Measurements from ENCODE around the gene ARPC5. TPM values are rescaled to one million over a fixed set of nuclear protein-coding genes. Genes with fewer than 3 reads are reported as not detected.

Gene ARPC5
- total and polyA plus RNA-seq, 10 of the 15 experiments (the other 5 are each of a cell fraction or from before 2014, with no cell fraction given), result 238 to 784 (median 309) TPM

DNA sequence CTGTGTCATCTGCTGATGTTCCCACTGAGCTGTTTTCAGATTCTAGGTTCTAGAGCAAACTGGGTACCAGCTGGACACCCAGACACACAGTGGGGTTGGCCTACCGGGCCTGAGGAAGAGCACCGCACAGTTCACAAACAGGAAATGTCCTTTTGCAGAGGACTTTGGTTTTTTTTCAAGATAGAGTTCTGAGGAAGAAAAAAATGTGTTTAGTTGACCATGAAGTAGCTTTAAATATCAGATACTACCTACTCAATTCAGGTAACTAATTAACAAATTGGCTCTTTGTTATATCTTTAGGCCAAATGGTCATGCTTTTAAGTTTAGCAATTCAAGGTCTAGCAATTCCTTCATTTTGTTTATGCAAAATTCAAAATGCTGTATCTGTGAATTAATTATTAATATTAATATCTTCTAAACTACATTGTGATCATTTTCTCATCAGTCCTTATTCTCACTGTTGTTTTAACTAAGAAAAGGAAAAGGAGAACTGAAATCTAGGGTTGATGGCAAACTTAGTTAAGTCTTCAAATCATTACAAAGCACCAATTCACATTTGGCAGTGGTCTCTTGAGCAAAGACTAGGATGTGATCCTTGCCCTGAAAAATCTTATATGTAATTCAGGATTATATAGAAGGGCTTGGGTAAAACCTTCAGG is 28.1 kb downstream of the ARPC5 start (continued):
- TF ChIP-seq ZBTB4 (CRISPR knock-in tag; IDR thresholded peaks at IDR 0.05) (no peak), DPF2 (IDR thresholded peaks at IDR 0.05) (peak; percentile 33), IKZF1 (conservative IDR thresholded peaks at IDR 0.05) (peak; percentile 63; the same call in 1 of the 2 replicates)

DNA sequence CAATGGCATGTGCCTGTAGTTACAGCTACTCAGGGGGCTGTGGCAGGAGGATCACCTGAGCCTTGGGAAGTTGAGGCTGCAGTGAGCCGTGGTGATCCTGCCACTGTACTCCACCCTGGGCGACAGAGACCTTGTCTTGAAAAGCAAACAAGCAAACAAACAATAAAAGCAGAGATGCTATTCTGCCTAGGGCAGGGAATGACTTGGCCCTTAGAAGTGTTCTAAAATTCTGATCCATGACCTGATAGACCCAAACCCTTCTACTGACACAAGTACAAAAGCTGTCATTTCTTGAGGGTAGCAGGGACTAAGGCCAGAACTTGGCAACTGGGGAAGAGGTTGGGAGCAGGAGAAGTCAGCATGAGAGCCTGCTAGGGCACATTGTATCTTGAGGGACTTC is 29.7 kb downstream of the ARPC5 start:
- SMC1A ChIA-PET (ENCODE audit: uncharacterized antibody, unreplicated experiment), result interaction anchor here (0.6 to 12.6 kb wide), 16 partner anchors 8 to 310 kb away, joined by 3 to 363 read pairs (median 4); partner anchors contain the start of gene NCF2
- no peak for FAIRE-seq
- H3K9me3 ChIP-seq (replicated peaks; ENCODE audit: control insufficient read depth, insufficient read depth, low read length), result no peaks in the 10 kb centered on the region

More for the DNA sequence above, 29.7 kb downstream of the ARPC5 start:
- CTCF ChIA-PET, result interaction anchor here (0.8 to 9.8 kb wide), 9 partner anchors 9 to 310 kb away, joined by 3 to 152 read pairs (median 8); partner anchors contain the start of gene NCF2
- Histone ChIP-seq H3K79me2 (ENCODE audit: control insufficient read depth, insufficient read depth, low read length) (no peaks in the 10 kb centered on the region), H3K9ac (ENCODE audit: control insufficient read depth, insufficient read depth, low read length) (no peak overlapping the region), H3K27me3 (replicated peaks in 1 of 2; ENCODE audit: control insufficient read depth in 2 of 2, insufficient read depth in 2 of 2, low read length in 1 of 2) (no peaks in the 10 kb centered on the region), H3K4me1 (ENCODE audit: control insufficient read depth, insufficient read depth, low read length) (peaks cover 61% of the 10 kb centered on the region), H4K20me1 (ENCODE audit: control insufficient read depth, insufficient read depth) (no peaks in the 10 kb centered on the region), H3K4me3 (no peak overlapping the region), H3K4me2 (ENCODE audit: control insufficient read depth, insufficient read depth) (no peak overlapping the region), H3K36me3 (ENCODE audit: control insufficient read depth in 2 of 2, insufficient read depth in 2 of 2, low read length in 1 of 2) (no peaks in the 10 kb centered on the region), H2AFZ (ENCODE audit: control insufficient read depth, low read depth, low read length) (no peak overlapping the region), H3K27ac (ENCODE audit: control insufficient read depth, insufficient read depth) (peak overlapping the region; percentile 64)
- RAD21 ChIA-PET (ENCODE audit: unreplicated experiment), result interaction anchor here (1.5 to 8.5 kb wide), 11 partner anchors 12 to 535 kb away, joined by 4 to 188 read pairs (median 9); partner anchors contain the start of gene NCF2
- in situ Hi-C loops (cut with MboI), result no loop called here
- POLR2A ChIA-PET, result interaction anchor here (0.6 to 9.4 kb wide), 6 partner anchors 14 to 142 kb away, joined by 3 to 199 read pairs (median 7); partner anchors contain the start of genes ARPC5 and NCF2
- BruUV-seq (replicated peaks), result no TSS peak
- intact Hi-C loops (cut with micrococcal nuclease; ENCODE audit: unreplicated experiment), result loop anchor here (5.0 kb wide), 1 partner anchor 134 kb away; the partner anchor contains the start of gene SMG7
- WGBS (ENCODE audit: insufficient coverage, insufficient replicate concordance, low lambda C conversion rate, missing lambda C conversion rate), result 80% methylated on average over 2 of the region's 2 CpGs
- DNase-seq (ENCODE audit: low read depth, low spot score) (no peak), ATAC-seq (no peak)
- TF ChIP-seq IRF4 (IDR thresholded peaks at IDR 0.05; ENCODE audit: low read depth, low read length), result no peak
- TF ChIP-seq CBFB (IDR thresholded peaks at IDR 0.05; ENCODE audit: low read depth), result no peak
- TF ChIP-seq WRNIP1 (IDR thresholded peaks at IDR 0.05; ENCODE audit: borderline replicate concordance, low read depth, low read length), result no peak
- TF ChIP-seq SUPT20H (IDR thresholded peaks at IDR 0.05; ENCODE audit: borderline replicate concordance, control insufficient read depth, low read depth, low read length), result no peak
- TF ChIP-seq, protein P1, sequence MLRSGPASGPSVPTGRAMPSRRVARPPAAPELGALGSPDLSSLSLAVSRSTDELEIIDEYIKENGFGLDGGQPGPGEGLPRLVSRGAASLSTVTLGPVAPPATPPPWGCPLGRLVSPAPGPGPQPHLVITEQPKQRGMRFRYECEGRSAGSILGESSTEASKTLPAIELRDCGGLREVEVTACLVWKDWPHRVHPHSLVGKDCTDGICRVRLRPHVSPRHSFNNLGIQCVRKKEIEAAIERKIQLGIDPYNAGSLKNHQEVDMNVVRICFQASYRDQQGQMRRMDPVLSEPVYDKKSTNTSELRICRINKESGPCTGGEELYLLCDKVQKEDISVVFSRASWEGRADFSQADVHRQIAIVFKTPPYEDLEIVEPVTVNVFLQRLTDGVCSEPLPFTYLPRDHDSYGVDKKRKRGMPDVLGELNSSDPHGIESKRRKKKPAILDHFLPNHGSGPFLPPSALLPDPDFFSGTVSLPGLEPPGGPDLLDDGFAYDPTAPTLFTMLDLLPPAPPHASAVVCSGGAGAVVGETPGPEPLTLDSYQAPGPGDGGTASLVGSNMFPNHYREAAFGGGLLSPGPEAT (IDR thresholded peaks at IDR 0.05; ENCODE audit: low read depth), result no peak
- no peak for TF ChIP-seq MYB (IDR thresholded peaks at IDR 0.05; ENCODE audit: borderline replicate concordance, low read depth, low read length)
- TF ChIP-seq NR2F1 (conservative IDR thresholded peaks at IDR 0.05), result no peak
- no peak for TF ChIP-seq POLR2AphosphoS2 (IDR thresholded peaks at IDR 0.05; ENCODE audit: low read depth, low read length)
- TF ChIP-seq, protein P2, sequence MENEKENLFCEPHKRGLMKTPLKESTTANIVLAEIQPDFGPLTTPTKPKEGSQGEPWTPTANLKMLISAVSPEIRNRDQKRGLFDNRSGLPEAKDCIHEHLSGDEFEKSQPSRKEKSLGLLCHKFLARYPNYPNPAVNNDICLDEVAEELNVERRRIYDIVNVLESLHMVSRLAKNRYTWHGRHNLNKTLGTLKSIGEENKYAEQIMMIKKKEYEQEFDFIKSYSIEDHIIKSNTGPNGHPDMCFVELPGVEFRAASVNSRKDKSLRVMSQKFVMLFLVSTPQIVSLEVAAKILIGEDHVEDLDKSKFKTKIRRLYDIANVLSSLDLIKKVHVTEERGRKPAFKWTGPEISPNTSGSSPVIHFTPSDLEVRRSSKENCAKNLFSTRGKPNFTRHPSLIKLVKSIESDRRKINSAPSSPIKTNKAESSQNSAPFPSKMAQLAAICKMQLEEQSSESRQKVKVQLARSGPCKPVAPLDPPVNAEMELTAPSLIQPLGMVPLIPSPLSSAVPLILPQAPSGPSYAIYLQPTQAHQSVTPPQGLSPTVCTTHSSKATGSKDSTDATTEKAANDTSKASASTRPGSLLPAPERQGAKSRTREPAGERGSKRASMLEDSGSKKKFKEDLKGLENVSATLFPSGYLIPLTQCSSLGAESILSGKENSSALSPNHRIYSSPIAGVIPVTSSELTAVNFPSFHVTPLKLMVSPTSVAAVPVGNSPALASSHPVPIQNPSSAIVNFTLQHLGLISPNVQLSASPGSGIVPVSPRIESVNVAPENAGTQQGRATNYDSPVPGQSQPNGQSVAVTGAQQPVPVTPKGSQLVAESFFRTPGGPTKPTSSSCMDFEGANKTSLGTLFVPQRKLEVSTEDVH (IDR thresholded peaks at IDR 0.05; ENCODE audit: low read depth, partially characterized antibody), result no peak
- no peak for TF ChIP-seq RAD21 (IDR thresholded peaks at IDR 0.05; ENCODE audit: insufficient read depth, low read depth, low read length)
- no peak for TF ChIP-seq ZNF274 (IDR thresholded peaks at IDR 0.05; ENCODE audit: insufficient read depth, insufficient read length)

All from GM12878 (cell line).